SK-N-SH (cell line): ENCODE results near the gene ADCY9.

Experiments used
- CTCF ChIP-seq: fragments of 200-600 bp; sonication (generic); IDR thresholded peaks from 2 replicates; pipeline ENCODE4 v1.6.1; 2017; ENCODE audit warnings: antibody characterized with exemption, mild to moderate bottlenecking, moderate library complexity
- EZH2phosphoT487 ChIP-seq: fragments of 200-600 bp; sonication (generic); IDR thresholded peaks from 2 replicates; pipeline ENCODE4 v1.6.1; 2017; ENCODE audit warnings: low read depth, mixed run types, mild to moderate bottlenecking, antibody characterized with exemption, moderate library complexity, borderline replicate concordance
- IRF3 ChIP-seq: fragments of 150-350 bp; IDR thresholded peaks from 2 replicates; pipeline ENCODE4 v1.6.1; 2016; ENCODE audit warnings: mild to moderate bottlenecking, low read depth, low read length
- MAX ChIP-seq: IDR thresholded peaks from 2 replicates; pipeline ENCODE4 v1.4.0; 2012; ENCODE audit warnings: low read depth
- POLR2AphosphoS5 ChIP-seq: IDR thresholded peaks from 2 replicates; pipeline ENCODE4 v1.6.1; 2012; ENCODE audit warnings: low read depth, low read length
- RAD21 ChIP-seq: IDR thresholded peaks from 2 replicates; pipeline ENCODE4 v1.6.1; 2012; ENCODE audit warnings: mild to moderate bottlenecking, low read length
- RXRA ChIP-seq: IDR thresholded peaks from 2 replicates; pipeline ENCODE4 v1.4.0; 2012; ENCODE audit warnings: low read depth, mild to moderate bottlenecking, borderline replicate concordance
- SMC3 ChIP-seq: IDR thresholded peaks from 2 replicates; pipeline ENCODE4 v1.6.1; 2012; ENCODE audit warnings: low read depth, low read length, improper control_type of control experiment
- USF2 ChIP-seq: fragments of 150-350 bp; IDR thresholded peaks from 2 replicates; pipeline ENCODE4 v1.6.1; 2017; ENCODE audit warnings: antibody characterized with exemption, low read length, low read depth, borderline replicate concordance
- YY1 ChIP-seq: IDR thresholded peaks from 2 replicates; pipeline ENCODE4 v1.4.0; 2012; ENCODE audit warnings: low read depth, mild to moderate bottlenecking
- ZBTB33 ChIP-seq: IDR thresholded peaks from 2 replicates; pipeline ENCODE4 v1.4.0; 2012; ENCODE audit warnings: low read depth, borderline replicate concordance

GRCh38 chr16:3912897-3913296, 203.3 kb downstream of the ADCY9 start:
- TF ChIP-seq CTCF (no peak), MAX (no peak), RAD21 (no peak), YY1 (no peak), RXRA (no peak), USF2 (no peak), ZBTB33 (no peak), IRF3 (no peak), EZH2phosphoT487 (no peak), POLR2AphosphoS5 (no peak), SMC3 (no peak)
